ENCODE measurements around the gene ABCA10. TPM values are rescaled to one million over a fixed set of nuclear protein-coding genes. Genes with fewer than 3 reads are reported as not detected.

Gene ABCA10
- total RNA-seq, 1 experiment from 2014 or later: not detected

- no peak for TF ChIP-seq ZNF425 (CRISPR knock-in tag; conservative IDR thresholded peaks at IDR 0.05)
- no peak for TF ChIP-seq ETV6 (CRISPR knock-in tag; IDR thresholded peaks at IDR 0.05)
- no peak for TF ChIP-seq ZNF532 (CRISPR knock-in tag; IDR thresholded peaks at IDR 0.05; ENCODE audit: borderline replicate concordance)
- no peak for TF ChIP-seq ATF1 (CRISPR knock-in tag; IDR thresholded peaks at IDR 0.05)
- no peak for TF ChIP-seq FOXP1 (CRISPR knock-in tag; IDR thresholded peaks at IDR 0.05; ENCODE audit: borderline replicate concordance)
- TF ChIP-seq IRF1 (CRISPR knock-in tag; IDR thresholded peaks at IDR 0.05): no peak
- TF ChIP-seq NFATC4 (CRISPR knock-in tag; IDR thresholded peaks at IDR 0.05): no peak
These were observed 39.8 kb downstream of the ABCA10 start (continued) for GRCh38 chr17:69188796-69189195.

GRCh38 chr17:69188064-69188463, 40.6 kb downstream of the ABCA10 start:
- no peak for ATAC-seq
- ChIA-PET CTCF (no interaction called here), POLR2A (no interaction called here)
- no peaks in the 10 kb centered on the region for H3K36me3 Mint-ChIP-seq
- no peaks in the 10 kb centered on the region for H3K27me3 Mint-ChIP-seq (ENCODE audit: low read depth)
- H3K4me1 Mint-ChIP-seq: no peaks in the 10 kb centered on the region; the same call in 1 of the 2 replicates
- no peaks in the 10 kb centered on the region for H3K9me3 Mint-ChIP-seq
- TF ChIP-seq ZBTB21 (CRISPR knock-in tag; IDR thresholded peaks at IDR 0.05; ENCODE audit: borderline replicate concordance) (no peak), EMX1 (CRISPR knock-in tag; IDR thresholded peaks at IDR 0.05) (no peak), CREB1 (CRISPR knock-in tag; IDR thresholded peaks at IDR 0.05) (no peak), ATF3 (CRISPR knock-in tag; conservative IDR thresholded peaks at IDR 0.05) (no peak), TEAD1 (CRISPR knock-in tag; IDR thresholded peaks at IDR 0.05) (no peak), ZNF416 (CRISPR knock-in tag; IDR thresholded peaks at IDR 0.05) (no peak), PRDM15 (CRISPR knock-in tag; IDR thresholded peaks at IDR 0.05) (no peak)
- H3K4me3 Mint-ChIP-seq: no peak overlapping the region
- DNase-seq (ENCODE audit: low spot score): no peak
- no peak overlapping the region for H3K27ac Mint-ChIP-seq
